Endothelial cell of umbilical vein (primary cell): ENCODE results near the gene NLGN1. TPM values are rescaled to one million over a fixed set of nuclear protein-coding genes. Genes with fewer than 3 reads are reported as not detected.

Experiments
- BruUV-seq: library from RNA; stranded (reverse); fragments of 400-500 nt; replicated peaks from 2 replicates; lab custom pipeline; 2021; lab: Mats Ljungman, UMichigan
- CTCF ChIA-PET: fragments of 300-600, 350-600 bp; sonication (Branson Sonifier 250); formaldehyde crosslinking; loops from one replicate; lab custom pipeline; 2021; ENCODE audit warnings: antibody characterized with exemption, inconsistent platforms; lab: Charles Lee
- POLR2A ChIA-PET: fragments of 300-600, 350-600 bp; sonication (Branson Sonifier 250); formaldehyde crosslinking; loops from one replicate; lab custom pipeline; 2021; ENCODE audit warnings: antibody characterized with exemption, inconsistent platforms; lab: Charles Lee
- DNase-seq: peaks from one replicate; pipeline ENCODE4 v3.0.0-alpha.2; 2011; ENCODE audit warnings: low read depth, low spot score
- FAIRE-seq: peaks from 2 replicates; lab custom pipeline; 2011; peaks lifted over from hg19 to GRCh38; lab: Jason Lieb, UNC
- H2AFZ ChIP-seq: 2 replicates; pipeline ENCODE4 v1.6.0; 2012; ENCODE audit warnings: low read depth, low read length, control low read depth, inconsistent platforms
- H3K27ac ChIP-seq: 2 replicates; pipeline ENCODE4 v1.5.1; 2011; ENCODE audit warnings: low read depth, mild to moderate bottlenecking, control low read depth, low read length, moderate library complexity; ENCODE audit not compliant: insufficient read depth
- H3K27me3 ChIP-seq, 2 experiments: 2 replicates each; pipeline versions ENCODE4 v1.6.0 to v1.6.1; 2011; ENCODE audit warnings: low read length in 2 of 2, mixed read lengths in 1 of 2; ENCODE audit not compliant: control insufficient read depth in 2 of 2, insufficient read depth in 2 of 2
- H3K36me3 ChIP-seq, 2 experiments: 2 replicates in 1 of 2; 3 replicates in 1 of 2; pipeline ENCODE4 v1.5.1; 2011; ENCODE audit warnings: low read length in 2 of 2, mild to moderate bottlenecking in 1 of 2, moderate library complexity in 1 of 2; ENCODE audit not compliant: control insufficient read depth in 2 of 2, insufficient read depth in 2 of 2; ENCODE audit errors: extremely low read depth in 1 of 2
- H3K4me1 ChIP-seq: 3 replicates; pipeline ENCODE4 v1.5.1; 2011; ENCODE audit warnings: mild to moderate bottlenecking, low read length; ENCODE audit not compliant: control insufficient read depth, insufficient read depth; ENCODE audit errors: extremely low read depth
- H3K4me2 ChIP-seq: 2 replicates; pipeline ENCODE4 v1.6.1; 2011; ENCODE audit warnings: low read length, control low read depth, mixed read lengths; ENCODE audit not compliant: insufficient read depth
- H3K4me3 ChIP-seq, 3 experiments: fragments of 200-600 bp in 1 of 3; sonication (generic), shearing (Covaris generic) in 1 of 3; replicated peaks in 1 of 3; 2 replicates each; pipeline ENCODE4 v1.5.1; 2011 to 2016; ENCODE audit warnings: control low read depth in 3 of 3, low read length in 3 of 3, mild to moderate bottlenecking in 2 of 3, inconsistent platforms in 1 of 3, low read depth in 1 of 3, moderate library complexity in 1 of 3; ENCODE audit not compliant: insufficient read depth in 1 of 3
- H3K79me2 ChIP-seq: 2 replicates; pipeline ENCODE4 v1.6.0; 2012; ENCODE audit warnings: low read length, inconsistent platforms; ENCODE audit not compliant: control insufficient read depth, insufficient read depth
- H3K9ac ChIP-seq: replicated peaks from 2 replicates; pipeline ENCODE3; 2011; ENCODE audit warnings: low read length, control low read depth; ENCODE audit not compliant: insufficient read depth; ENCODE audit errors: extremely low read depth
- H3K9me1 ChIP-seq: replicated peaks from 3 replicates; pipeline ENCODE4 v1.6.0; 2011; ENCODE audit warnings: mild to moderate bottlenecking, low read length; ENCODE audit not compliant: control insufficient read depth, insufficient read depth; ENCODE audit errors: extremely low read depth
- H3K9me3 ChIP-seq: replicated peaks from 2 replicates; pipeline ENCODE4 v1.5.1; 2012; ENCODE audit warnings: low read length, inconsistent platforms; ENCODE audit not compliant: control insufficient read depth, insufficient read depth
- H4K20me1 ChIP-seq: replicated peaks from 2 replicates; pipeline ENCODE3; 2011; ENCODE audit warnings: mild to moderate bottlenecking, low read length; ENCODE audit not compliant: control insufficient read depth, insufficient read depth; ENCODE audit errors: extremely low read depth
- CTCF ChIP-seq, 2 donors: IDR thresholded peaks; 1 replicate in 1 of 2; 2 replicates in 1 of 2; pipeline ENCODE4 v1.5.1; 2011; ENCODE audit warnings: low read length in 2 of 2, mild to moderate bottlenecking in 2 of 2, moderate library complexity in 2 of 2, control low read depth in 1 of 2, inconsistent platforms in 1 of 2, low read depth in 1 of 2; ENCODE audit not compliant: insufficient read depth in 1 of 2; ENCODE audit errors: extremely low read depth in 1 of 2
- EZH2 ChIP-seq: IDR thresholded peaks from 2 replicates; pipeline ENCODE4 v1.6.1; 2012; ENCODE audit warnings: borderline replicate concordance, low read depth, mild to moderate bottlenecking, moderate library complexity, low read length, inconsistent platforms; ENCODE audit not compliant: severe bottlenecking
- FOS ChIP-seq: IDR thresholded peaks from 2 replicates; pipeline ENCODE4 v1.6.1; 2011; ENCODE audit warnings: mild to moderate bottlenecking, low read length, moderate library complexity, borderline replicate concordance; ENCODE audit not compliant: insufficient read depth
- GATA2 ChIP-seq: IDR thresholded peaks from 2 replicates; pipeline ENCODE4 v1.7.0; 2011; ENCODE audit warnings: low read depth, mild to moderate bottlenecking, moderate library complexity, mixed read lengths, low read length; ENCODE audit not compliant: insufficient read length, insufficient read depth
- JUN ChIP-seq: IDR thresholded peaks from 2 replicates; pipeline ENCODE4 v1.6.1; 2011; ENCODE audit warnings: borderline replicate concordance, low read depth; ENCODE audit not compliant: insufficient read length, insufficient read depth
- MAX ChIP-seq: IDR thresholded peaks from 2 replicates; pipeline ENCODE4 v1.6.1; 2011; ENCODE audit not compliant: insufficient read depth, insufficient read length
- MYC ChIP-seq: IDR thresholded peaks from one replicate; pipeline ENCODE4 v1.6.1; 2011; ENCODE audit warnings: mild to moderate bottlenecking, low read depth, low read length
- POLR2A ChIP-seq: IDR thresholded peaks from 2 replicates; pipeline ENCODE4 v1.6.1; 2012; ENCODE audit warnings: low read depth, mild to moderate bottlenecking, control low read depth, low read length
- POLR2AphosphoS5 ChIP-seq: IDR thresholded peaks from 2 replicates; pipeline ENCODE4 v1.6.1; 2012; ENCODE audit warnings: low read depth, mild to moderate bottlenecking, control low read depth, low read length, moderate library complexity; ENCODE audit not compliant: insufficient read depth
- dilution Hi-C: fragments of 300-500 bp; cut with MboI; formaldehyde crosslinking; loops from one replicate; pipeline ENCODE4 v1.15.0; 2019; ENCODE audit warnings: low sequenced_read_pairs; ENCODE audit not compliant: extremely low pct_ligation_motif_present
- intact Hi-C: fragments of 100-400 bp; cut with micrococcal nuclease; formaldehyde crosslinking; loops from one replicate; pipeline ENCODE4 v1.10.0; 2022
- polyA plus RNA-seq, 4 experiments: library from polyadenylated mRNA; depleted of rRNA in 3 of 4; stranded (reverse) in 3 of 4; unstranded in 1 of 4; fragments of >200 nt; gene quantifications; 2 replicates each; pipeline versions ENCODE4 v1.2.1 to v1.2.3, GENCODE V29; 2011 to 2012; ENCODE audit warnings: missing spikeins in 1 of 4
- total RNA-seq: library from RNA; stranded (reverse); gene quantifications from 2 replicates; pipeline ENCODE4 v1.2.3, GENCODE V29; 2021

The NLGN1 gene
- total and polyA plus RNA-seq, 2 donors (not counting 3 experiments of a cell fraction or from before 2014, with no cell fraction given), result 7.9 to 16.3 TPM

- H3K9me1 ChIP-seq, result no peaks in the 10 kb centered on the region
- no peak overlapping the region for H3K27ac ChIP-seq
- peak; percentile 15 for DNase-seq
- no peaks in the 10 kb centered on the region for H3K27me3 ChIP-seq
- BruUV-seq, result no TSS peak
- H2AFZ ChIP-seq, result no peak overlapping the region
- no peaks in the 10 kb centered on the region for H3K9me3 ChIP-seq
- ChIA-PET CTCF (no interaction called here), POLR2A (no interaction called here)
- no peak overlapping the region for H3K9ac ChIP-seq
- dilution Hi-C loops (no loop called here), intact Hi-C loops (no loop called here)
- H4K20me1 ChIP-seq, result no peaks in the 10 kb centered on the region
- H3K36me3 ChIP-seq, result no peaks in the 10 kb centered on the region
- TF ChIP-seq JUN, result no peak
- no peak for TF ChIP-seq MYC
- no peak for TF ChIP-seq EZH2
- no peak for TF ChIP-seq MAX
- no peak for TF ChIP-seq CTCF (IDR thresholded peaks at IDR 0.05; ENCODE audit: extremely low read depth in 1 of 2, insufficient read depth in 1 of 2, low read depth in 1 of 2, low read length in 2 of 2)
- TF ChIP-seq POLR2AphosphoS5, result no peak
- TF ChIP-seq GATA2, result no peak
- no peak for TF ChIP-seq FOS
- TF ChIP-seq POLR2A, result no peak
- no peaks in the 10 kb centered on the region for H3K4me1 ChIP-seq
- H3K4me2 ChIP-seq, result no peak overlapping the region
- no peaks in the 10 kb centered on the region for H3K79me2 ChIP-seq
- H3K4me3 ChIP-seq, result no peak overlapping the region
- FAIRE-seq, result no peak
These were observed 887.8 kb downstream of the NLGN1 start for GRCh38 chr3:174285242-174285864.
